ENCODE results near the gene RNF114.
"Not testable (repeated sequence)": the region's sequence is repeated elsewhere in the genome, so short reads cannot be mapped to it uniquely, and the experiment has no call there.

The RNF114 gene

GRCh38 chr20:49936153-49937026 is at the start of gene RNF114:
Gene RNF114, plus strand, starts transcription at chr20:49936397. Its CDS starts 16 bp downstream, at chr20:49936413.
- DNase-seq = peak; percentile 78 to 97

GRCh38 chr20:49886571-49887213 is 49.5 kb upstream of the RNF114 start:
- no peak for DNase-seq

- DNase-seq = no peak
Measured at GRCh38 chr20:49887251-49888211, 48.7 kb upstream of the RNF114 start.

- peak; percentile 88 to 96 for DNase-seq
Measured at GRCh38 chr20:49888212-49889000, 47.8 kb upstream of the RNF114 start.

- DNase-seq = no peak
Measured at GRCh38 chr20:49889001-49889934, 46.9 kb upstream of the RNF114 start.

- peak in 1 of 2 experiments; percentile 52 for DNase-seq
Measured at GRCh38 chr20:49889935-49890333, 46.3 kb upstream of the RNF114 start.

GRCh38 chr20:49890471-49891361 is 45.5 kb upstream of the RNF114 start:
- no peak for DNase-seq

- DNase-seq = no peak
Measured at GRCh38 chr20:49891476-49892110, 44.6 kb upstream of the RNF114 start.

GRCh38 chr20:49892260-49892659 is 43.9 kb upstream of the RNF114 start:
- DNase-seq = no peak

GRCh38 chr20:49892817-49893216 is 43.4 kb upstream of the RNF114 start:
- DNase-seq = no peak

GRCh38 chr20:49893242-49894072 is 42.7 kb upstream of the RNF114 start:
- DNase-seq = no peak

- no peak for DNase-seq
Measured at GRCh38 chr20:49894073-49894470, 42.1 kb upstream of the RNF114 start.

GRCh38 chr20:49895474-49896093 is 40.6 kb upstream of the RNF114 start:
- not testable (repeated sequence) for DNase-seq

GRCh38 chr20:49896204-49896603 is 40.0 kb upstream of the RNF114 start:
- DNase-seq = no peak

- DNase-seq = no peak
Measured at GRCh38 chr20:49899541-49900383, 36.4 kb upstream of the RNF114 start.

GRCh38 chr20:49901588-49901987 is 34.6 kb upstream of the RNF114 start:
- DNase-seq = no peak
